ENCODE data around the gene NKD1. TPM values are rescaled to one million over a fixed set of nuclear protein-coding genes. Genes with fewer than 3 reads are reported as not detected.

The NKD1 gene
- total and polyA plus RNA-seq, 9 donors: 2.5 to 72.1 (median 12.7) TPM

DNA sequence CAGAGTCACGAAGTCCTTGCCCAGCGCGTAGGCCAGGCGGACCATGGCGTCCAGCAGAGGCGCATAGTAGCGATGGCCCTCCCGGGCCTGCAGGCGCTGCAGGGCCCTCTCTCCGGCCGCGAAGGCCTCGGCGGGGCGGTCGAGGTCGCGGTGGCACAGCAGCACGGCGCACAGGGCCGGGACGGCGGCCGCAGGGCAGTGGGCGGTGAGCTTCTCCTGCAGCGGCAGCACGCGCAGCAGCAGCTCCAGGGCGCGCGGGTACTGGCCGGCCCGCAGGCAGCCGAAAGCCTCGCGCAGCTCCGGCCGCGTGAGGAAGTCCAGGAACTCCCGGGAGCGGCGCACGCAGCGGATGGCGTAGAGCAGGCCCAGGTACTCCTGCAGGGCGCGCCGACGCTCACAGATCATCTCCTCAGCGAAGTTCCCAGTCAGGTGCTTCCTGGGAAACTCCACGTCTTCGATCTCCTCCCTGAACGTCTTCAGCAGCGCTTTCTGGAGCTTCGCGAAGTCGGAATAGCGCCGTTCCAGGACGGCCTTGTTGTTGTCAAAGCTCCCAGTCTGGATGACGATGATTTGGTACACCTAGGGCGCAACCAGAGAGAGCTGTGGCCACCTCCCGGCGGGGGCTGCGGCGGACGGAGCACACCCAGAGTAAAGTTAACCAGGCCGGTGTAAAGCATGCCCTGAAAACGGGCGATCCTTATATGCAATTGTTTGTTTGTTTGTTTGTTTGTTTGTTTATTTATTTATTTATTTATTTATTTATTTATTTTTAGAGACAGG is 125.5 kb downstream of the NKD1 start:
- no peaks in the 10 kb centered on the region for H3K36me3 ChIP-seq
- no peak overlapping the region for H3K4me3 ChIP-seq
- no peaks in the 10 kb centered on the region for H3K27me3 ChIP-seq
- 43 to 63% (median 58%) methylated on average over 65 to 70 of the region's 70 CpGs for WGBS, 3 donors
- no peaks in the 10 kb centered on the region for H3K4me1 ChIP-seq (ENCODE audit: insufficient read depth)
- H3K27ac ChIP-seq: no peak overlapping the region
- DNase-seq: no peak
- intact Hi-C loops (cut with DNase I): loop anchor here in 1 of 4 donors (10.0 kb wide), 1 partner anchor 131 kb away; no protein-coding TSS in a partner anchor
- H3K9me3 ChIP-seq: no peaks in the 10 kb centered on the region
- TF ChIP-seq CTCF (IDR thresholded peaks at IDR 0.05) (no peak), POLR2A (IDR thresholded peaks at IDR 0.05) (no peak), EP300 (IDR thresholded peaks at IDR 0.05) (no peak)

DNA sequence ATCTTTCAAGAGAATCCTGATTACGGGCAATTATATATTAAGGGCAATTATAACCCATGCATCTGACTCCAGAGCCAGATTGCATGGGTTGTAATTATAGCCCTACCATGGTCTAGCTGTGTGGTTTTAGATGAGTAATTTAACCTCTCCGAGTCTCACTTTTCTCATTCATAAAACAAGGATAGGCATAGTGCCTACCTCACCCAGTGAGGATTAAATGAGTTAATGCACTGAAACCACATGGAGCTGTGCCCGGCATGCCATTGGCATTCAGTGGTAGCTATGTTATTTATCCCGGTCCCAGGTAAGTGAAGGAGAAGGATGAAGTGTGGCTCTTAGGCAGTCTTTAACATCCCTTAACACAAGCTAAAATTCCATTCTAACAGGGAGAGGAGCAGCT is 126.6 kb downstream of the NKD1 start:
- Histone ChIP-seq H3K36me3 (no peaks in the 10 kb centered on the region), H3K27me3 (no peaks in the 10 kb centered on the region), H3K4me1 (ENCODE audit: insufficient read depth) (no peaks in the 10 kb centered on the region), H3K9me3 (no peaks in the 10 kb centered on the region), H3K27ac (no peak overlapping the region), H3K4me3 (no peak overlapping the region)
- TF ChIP-seq CTCF (IDR thresholded peaks at IDR 0.05) (no peak), EP300 (IDR thresholded peaks at IDR 0.05) (no peak), POLR2A (IDR thresholded peaks at IDR 0.05) (no peak)
- 91 to 97% (median 96%) methylated on average over 4 of the region's 4 CpGs for WGBS, 3 donors
- intact Hi-C loops (cut with DNase I): loop anchor here in 1 of 4 donors (10.0 kb wide), 1 partner anchor 130 kb away; no protein-coding TSS in a partner anchor
- DNase-seq: no peak

- Histone ChIP-seq H3K4me1 (ENCODE audit: insufficient read depth) (no peaks in the 10 kb centered on the region), H3K27ac (no peak overlapping the region), H3K4me3 (no peak overlapping the region), H3K27me3 (no peaks in the 10 kb centered on the region), H3K9me3 (no peaks in the 10 kb centered on the region), H3K36me3 (no peaks in the 10 kb centered on the region)
- intact Hi-C loops (cut with DNase I): loop anchor here in 1 of 4 donors (10.0 kb wide), 1 partner anchor 129 kb away; no protein-coding TSS in a partner anchor
- TF ChIP-seq EP300 (IDR thresholded peaks at IDR 0.05) (no peak), CTCF (IDR thresholded peaks at IDR 0.05) (no peak), POLR2A (IDR thresholded peaks at IDR 0.05) (no peak)
- 79 to 87% (median 83%) methylated on average over 23 of the region's 23 CpGs for WGBS, 3 donors
- DNase-seq: no peak
Measured at GRCh38 chr16:50675686-50676610, 127.8 kb downstream of the NKD1 start.

DNA sequence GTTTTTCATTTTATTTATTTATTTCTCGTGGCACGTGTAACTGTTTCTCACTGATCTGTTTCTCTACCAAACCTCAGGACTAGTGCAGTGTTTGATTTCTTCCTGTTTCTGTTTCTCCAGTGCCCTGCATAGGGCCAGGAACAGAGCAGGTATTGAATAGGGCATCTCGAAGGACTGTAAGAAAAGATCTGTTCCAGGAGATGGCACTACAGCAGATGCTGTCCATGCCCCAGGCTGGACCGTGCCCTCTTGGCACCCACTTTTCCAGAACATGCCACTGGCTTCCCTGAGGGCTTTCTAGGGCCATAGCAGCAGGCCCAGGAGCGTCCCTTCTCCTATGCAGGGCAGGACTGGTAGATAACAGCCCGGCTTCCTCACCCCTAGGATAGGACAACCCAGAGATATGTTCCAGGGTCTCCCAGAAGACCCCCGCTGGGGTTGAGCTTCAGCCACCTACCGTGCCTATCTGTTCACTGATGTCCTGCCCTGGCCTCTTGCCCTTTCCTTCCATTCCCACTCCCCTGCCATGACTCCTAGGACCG is 128.6 kb downstream of the NKD1 start:
- DNase-seq: no peak
- WGBS, 3 donors: 72 to 80% (median 74%) methylated on average over 9 of the region's 9 CpGs
- no peaks in the 10 kb centered on the region for H3K9me3 ChIP-seq

More for the DNA sequence above, 128.6 kb downstream of the NKD1 start:
- intact Hi-C loops (cut with DNase I): loop anchor here in 1 of 4 donors (10.0 kb wide), 1 partner anchor 128 kb away; no protein-coding TSS in a partner anchor
- Histone ChIP-seq H3K36me3 (no peaks in the 10 kb centered on the region), H3K4me3 (no peak overlapping the region), H3K27me3 (no peaks in the 10 kb centered on the region), H3K27ac (no peak overlapping the region), H3K4me1 (ENCODE audit: insufficient read depth) (no peaks in the 10 kb centered on the region)
- TF ChIP-seq POLR2A (IDR thresholded peaks at IDR 0.05) (no peak), EP300 (IDR thresholded peaks at IDR 0.05) (no peak)
